ENCODE measurements around the gene CARD19.
A peak's percentile ranks its signal among the peaks of the same experiment; 100 is the strongest.

Gene CARD19

GRCh38 chr9:93082841-93083411 lies 13.1 kb upstream of the CARD19 start:
- no peak for TF ChIP-seq CREB1 (IDR thresholded peaks at IDR 0.05; ENCODE audit: low read depth)
- TF ChIP-seq NFIC (IDR thresholded peaks at IDR 0.05), result no peak
- TF ChIP-seq CEBPB (IDR thresholded peaks at IDR 0.05), result no peak
- TF ChIP-seq TAF1 (IDR thresholded peaks at IDR 0.05; ENCODE audit: low read depth), result no peak
- TF ChIP-seq ZBTB7A (IDR thresholded peaks at IDR 0.05; ENCODE audit: low read depth), result no peak
- no peak for TF ChIP-seq TEAD4 (IDR thresholded peaks at IDR 0.05)

GRCh38 chr9:93083592-93084470 lies 12.2 kb upstream of the CARD19 start:
- TF ChIP-seq NFIC (IDR thresholded peaks at IDR 0.05) (no peak), CEBPB (IDR thresholded peaks at IDR 0.05) (no peak), USF1 (IDR thresholded peaks at IDR 0.05) (no peak), TAF1 (IDR thresholded peaks at IDR 0.05; ENCODE audit: low read depth) (no peak), TCF12 (IDR thresholded peaks at IDR 0.05; ENCODE audit: low read depth) (no peak), TEAD4 (IDR thresholded peaks at IDR 0.05) (no peak), FOXM1 (IDR thresholded peaks at IDR 0.05; ENCODE audit: borderline replicate concordance, low read depth) (no peak)

GRCh38 chr9:93084471-93084881 lies 11.5 kb upstream of the CARD19 start:
- TF ChIP-seq TAF1 (IDR thresholded peaks at IDR 0.05; ENCODE audit: low read depth) (no peak), ZBTB7A (IDR thresholded peaks at IDR 0.05; ENCODE audit: low read depth) (no peak), TEAD4 (IDR thresholded peaks at IDR 0.05) (no peak), REST (IDR thresholded peaks at IDR 0.05; ENCODE audit: low read depth) (no peak), MAX (IDR thresholded peaks at IDR 0.05) (no peak), NFIC (IDR thresholded peaks at IDR 0.05) (no peak), YY1 (IDR thresholded peaks at IDR 0.05; ENCODE audit: low read depth) (no peak), USF1 (IDR thresholded peaks at IDR 0.05) (no peak), TCF12 (IDR thresholded peaks at IDR 0.05; ENCODE audit: low read depth) (no peak), RAD21 (IDR thresholded peaks at IDR 0.05; ENCODE audit: low read depth) (no peak), CREB1 (IDR thresholded peaks at IDR 0.05; ENCODE audit: low read depth) (no peak), EGR1 (IDR thresholded peaks at IDR 0.05) (no peak), FOXM1 (IDR thresholded peaks at IDR 0.05; ENCODE audit: borderline replicate concordance, low read depth) (no peak)

GRCh38 chr9:93085676-93086075 lies 10.3 kb upstream of the CARD19 start:
- no peak for TF ChIP-seq EGR1 (IDR thresholded peaks at IDR 0.05)
- TF ChIP-seq TAF1 (IDR thresholded peaks at IDR 0.05; ENCODE audit: low read depth), result no peak
- no peak for TF ChIP-seq NFIC (IDR thresholded peaks at IDR 0.05)
- TF ChIP-seq YY1 (IDR thresholded peaks at IDR 0.05; ENCODE audit: low read depth), result peak; percentile 71
- no peak for TF ChIP-seq EP300 (IDR thresholded peaks at IDR 0.05; ENCODE audit: borderline replicate concordance)
- no peak for TF ChIP-seq MAX (IDR thresholded peaks at IDR 0.05)
- no peak for TF ChIP-seq REST (IDR thresholded peaks at IDR 0.05; ENCODE audit: low read depth)

- no peak for TF ChIP-seq EGR1 (IDR thresholded peaks at IDR 0.05)
- TF ChIP-seq USF1 (IDR thresholded peaks at IDR 0.05), result no peak
- no peak for TF ChIP-seq CEBPB (IDR thresholded peaks at IDR 0.05)
- no peak for TF ChIP-seq REST (IDR thresholded peaks at IDR 0.05; ENCODE audit: low read depth)
- TF ChIP-seq TCF12 (IDR thresholded peaks at IDR 0.05; ENCODE audit: low read depth), result no peak
- no peak for TF ChIP-seq EP300 (IDR thresholded peaks at IDR 0.05; ENCODE audit: borderline replicate concordance)
- TF ChIP-seq RAD21 (IDR thresholded peaks at IDR 0.05; ENCODE audit: low read depth), result no peak
- TF ChIP-seq NFIC (IDR thresholded peaks at IDR 0.05), result no peak
- no peak for TF ChIP-seq CREB1 (IDR thresholded peaks at IDR 0.05; ENCODE audit: low read depth)
- TF ChIP-seq TEAD4 (IDR thresholded peaks at IDR 0.05), result no peak
- no peak for TF ChIP-seq MAX (IDR thresholded peaks at IDR 0.05)
- TF ChIP-seq FOXM1 (IDR thresholded peaks at IDR 0.05; ENCODE audit: borderline replicate concordance, low read depth), result no peak
- no peak for TF ChIP-seq ZBTB7A (IDR thresholded peaks at IDR 0.05; ENCODE audit: low read depth)
- TF ChIP-seq YY1 (IDR thresholded peaks at IDR 0.05; ENCODE audit: low read depth), result no peak
- no peak for TF ChIP-seq TAF1 (IDR thresholded peaks at IDR 0.05; ENCODE audit: low read depth)
Observed at GRCh38 chr9:93086447-93087224, 9.4 kb upstream of the CARD19 start.
